Measurements from ENCODE around the gene SURF6.
"Not testable (repeated sequence)": the region's sequence is repeated elsewhere in the genome, so short reads cannot be mapped to it uniquely, and the experiment has no call there.

The SURF6 gene

DNA sequence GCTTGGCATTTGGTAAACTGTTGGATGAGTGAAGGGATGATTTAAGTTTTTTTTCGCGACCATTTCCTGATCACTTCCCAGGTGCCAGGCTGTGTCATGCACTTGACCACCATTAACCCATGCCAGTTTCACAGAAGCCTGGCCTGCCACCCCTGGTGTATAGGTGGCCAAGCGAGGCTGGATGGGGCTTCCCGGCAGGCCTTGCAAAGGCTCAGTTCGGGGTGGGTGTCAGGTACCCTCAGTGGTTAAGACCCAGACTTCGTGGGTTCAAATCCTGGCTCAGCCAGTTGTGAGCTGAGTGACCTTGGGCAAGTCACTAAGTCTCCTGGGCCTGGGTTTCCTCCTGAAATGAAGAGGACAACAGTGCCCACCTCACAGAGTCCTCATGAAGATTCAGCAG lies 9.6 kb upstream of the SURF6 start:
- DNase-seq (ENCODE audit: low read depth) = no peak
- peaks cover 58% of the 10 kb centered on the region for H3K36me3 ChIP-seq (ENCODE audit: control insufficient read depth, insufficient read depth, low read length, severe bottlenecking)
- no peak overlapping the region for H3K4me3 ChIP-seq (ENCODE audit: low read length)
- H3K27me3 ChIP-seq (replicated peaks; ENCODE audit: control insufficient read depth, insufficient read depth, low read length) = no peaks in the 10 kb centered on the region
- peak overlapping the region; percentile 99 for H3K9ac ChIP-seq (ENCODE audit: low read length)
- peaks cover 26% of the 10 kb centered on the region for H3K4me1 ChIP-seq (ENCODE audit: control insufficient read depth, insufficient read depth, low read length)
- H3K9me3 ChIP-seq (ENCODE audit: control insufficient read depth, low read length) = no peaks in the 10 kb centered on the region

GRCh38 chr9:133344979-133345378 lies 9.0 kb upstream of the SURF6 start:
- Histone ChIP-seq H3K36me3 (ENCODE audit: control insufficient read depth, insufficient read depth, low read length, severe bottlenecking) (peaks cover 58% of the 10 kb centered on the region), H3K9me3 (ENCODE audit: control insufficient read depth, low read length) (no peaks in the 10 kb centered on the region), H3K4me3 (ENCODE audit: low read length) (no peak overlapping the region), H3K4me1 (ENCODE audit: control insufficient read depth, insufficient read depth, low read length) (peaks cover 21% of the 10 kb centered on the region), H3K9ac (ENCODE audit: low read length) (no peak overlapping the region), H3K27me3 (replicated peaks; ENCODE audit: control insufficient read depth, insufficient read depth, low read length) (no peaks in the 10 kb centered on the region)
- no peak for DNase-seq (ENCODE audit: low read depth)

- Histone ChIP-seq H3K36me3 (ENCODE audit: control insufficient read depth, insufficient read depth, low read length, severe bottlenecking) (peaks cover 55% of the 10 kb centered on the region), H3K9me3 (ENCODE audit: control insufficient read depth, low read length) (no peaks in the 10 kb centered on the region), H3K9ac (ENCODE audit: low read length) (no peak overlapping the region), H3K4me1 (ENCODE audit: control insufficient read depth, insufficient read depth, low read length) (peaks cover 12% of the 10 kb centered on the region), H3K27me3 (replicated peaks; ENCODE audit: control insufficient read depth, insufficient read depth, low read length) (no peaks in the 10 kb centered on the region), H3K4me3 (ENCODE audit: low read length) (no peak overlapping the region)
- DNase-seq (ENCODE audit: low read depth) = no peak
These were observed 8.1 kb upstream of the SURF6 start for GRCh38 chr9:133344071-133344470.

- H3K9ac ChIP-seq (ENCODE audit: low read length) = no peak overlapping the region
- H3K4me1 ChIP-seq (ENCODE audit: control insufficient read depth, insufficient read depth, low read length) = peaks cover 10% of the 10 kb centered on the region
- no peak for DNase-seq (ENCODE audit: low read depth)
- no peaks in the 10 kb centered on the region for H3K27me3 ChIP-seq (replicated peaks; ENCODE audit: control insufficient read depth, insufficient read depth, low read length)
- H3K36me3 ChIP-seq (ENCODE audit: control insufficient read depth, insufficient read depth, low read length, severe bottlenecking) = peaks cover 58% of the 10 kb centered on the region
- no peak overlapping the region for H3K4me3 ChIP-seq (ENCODE audit: low read length)
- no peaks in the 10 kb centered on the region for H3K9me3 ChIP-seq (ENCODE audit: control insufficient read depth, low read length)
These were observed 6.6 kb upstream of the SURF6 start for GRCh38 chr9:133342570-133342969.

GRCh38 chr9:133342069-133342406 lies 6.0 kb upstream of the SURF6 start:
- no peak overlapping the region for H3K9ac ChIP-seq (ENCODE audit: low read length)
- no peak overlapping the region for H3K4me3 ChIP-seq (ENCODE audit: low read length)
- H3K4me1 ChIP-seq (ENCODE audit: control insufficient read depth, insufficient read depth, low read length) = peaks cover 10% of the 10 kb centered on the region
- DNase-seq (ENCODE audit: low read depth) = no peak
- H3K27me3 ChIP-seq (replicated peaks; ENCODE audit: control insufficient read depth, insufficient read depth, low read length) = no peaks in the 10 kb centered on the region
- H3K9me3 ChIP-seq (ENCODE audit: control insufficient read depth, low read length) = no peaks in the 10 kb centered on the region
- H3K36me3 ChIP-seq (ENCODE audit: control insufficient read depth, insufficient read depth, low read length, severe bottlenecking) = peaks cover 58% of the 10 kb centered on the region

DNA sequence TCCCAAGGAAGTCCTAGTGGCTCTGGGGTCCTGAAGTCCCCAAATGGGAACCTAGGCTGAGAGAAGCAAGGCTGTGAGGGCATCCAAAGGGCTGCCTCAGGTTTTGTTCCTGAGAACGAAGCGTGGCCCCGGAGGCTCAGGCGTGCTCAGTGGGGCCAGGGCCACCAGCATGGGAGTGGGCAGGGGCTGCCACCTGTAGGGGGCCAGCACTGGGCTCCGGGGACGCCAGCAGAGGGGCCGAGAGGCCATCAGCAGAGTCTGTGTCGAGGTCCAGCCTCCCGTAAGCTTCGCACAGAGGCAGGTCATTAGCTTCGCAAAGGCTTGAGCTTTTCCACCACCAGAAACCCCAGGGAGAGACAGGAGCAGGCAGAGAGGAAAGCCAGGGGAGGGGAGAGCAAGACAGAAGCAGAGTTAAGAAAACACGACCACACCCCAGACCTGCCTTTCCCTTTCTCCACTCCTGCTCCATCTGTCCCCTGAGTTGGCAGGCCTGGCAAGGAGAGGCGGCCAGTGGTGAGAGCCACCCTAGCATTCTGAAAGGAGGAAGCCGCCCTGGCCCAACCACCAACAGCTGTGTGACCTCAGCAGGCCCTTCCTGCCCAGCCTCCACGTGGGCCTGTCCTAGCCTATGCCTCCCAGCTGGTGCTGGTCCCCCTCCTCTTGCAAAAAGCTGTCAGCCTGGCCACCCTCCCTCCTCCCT lies 5.5 kb upstream of the SURF6 start:
- DNase-seq (ENCODE audit: low read depth) = no peak
- Histone ChIP-seq H3K4me3 (ENCODE audit: low read length) (no peak overlapping the region), H3K36me3 (ENCODE audit: control insufficient read depth, insufficient read depth, low read length, severe bottlenecking) (peaks cover 58% of the 10 kb centered on the region), H3K27me3 (replicated peaks; ENCODE audit: control insufficient read depth, insufficient read depth, low read length) (no peaks in the 10 kb centered on the region), H3K9me3 (ENCODE audit: control insufficient read depth, low read length) (no peaks in the 10 kb centered on the region), H3K9ac (ENCODE audit: low read length) (no peak overlapping the region), H3K4me1 (ENCODE audit: control insufficient read depth, insufficient read depth, low read length) (peaks cover 6% of the 10 kb centered on the region)

GRCh38 chr9:133340916-133341315 lies 4.9 kb upstream of the SURF6 start:
- Histone ChIP-seq H3K27me3 (replicated peaks; ENCODE audit: control insufficient read depth, insufficient read depth, low read length) (no peaks in the 10 kb centered on the region), H3K4me3 (ENCODE audit: low read length) (no peak overlapping the region), H3K9me3 (ENCODE audit: control insufficient read depth, low read length) (no peaks in the 10 kb centered on the region), H3K36me3 (ENCODE audit: control insufficient read depth, insufficient read depth, low read length, severe bottlenecking) (peaks cover 58% of the 10 kb centered on the region), H3K4me1 (ENCODE audit: control insufficient read depth, insufficient read depth, low read length) (peaks cover 4% of the 10 kb centered on the region), H3K9ac (ENCODE audit: low read length) (no peak overlapping the region)
- DNase-seq (ENCODE audit: low read depth) = no peak

- Histone ChIP-seq H3K9ac (ENCODE audit: low read length) (no peak overlapping the region), H3K27me3 (replicated peaks; ENCODE audit: control insufficient read depth, insufficient read depth, low read length) (no peaks in the 10 kb centered on the region), H3K4me1 (ENCODE audit: control insufficient read depth, insufficient read depth, low read length) (peaks cover 4% of the 10 kb centered on the region), H3K36me3 (ENCODE audit: control insufficient read depth, insufficient read depth, low read length, severe bottlenecking) (peaks cover 58% of the 10 kb centered on the region), H3K4me3 (ENCODE audit: low read length) (no peak overlapping the region), H3K9me3 (ENCODE audit: control insufficient read depth, low read length) (no peaks in the 10 kb centered on the region)
- no peak for DNase-seq (ENCODE audit: low read depth)
These were observed 4.3 kb upstream of the SURF6 start for GRCh38 chr9:133340256-133340655.

- peaks cover 7% of the 10 kb centered on the region for H3K4me1 ChIP-seq (ENCODE audit: control insufficient read depth, insufficient read depth, low read length)
- no peaks in the 10 kb centered on the region for H3K9me3 ChIP-seq (ENCODE audit: control insufficient read depth, low read length)
- no peak overlapping the region for H3K4me3 ChIP-seq (ENCODE audit: low read length)
- H3K27me3 ChIP-seq (replicated peaks; ENCODE audit: control insufficient read depth, insufficient read depth, low read length) = no peaks in the 10 kb centered on the region
- no peak overlapping the region for H3K9ac ChIP-seq (ENCODE audit: low read length)
- H3K36me3 ChIP-seq (ENCODE audit: control insufficient read depth, insufficient read depth, low read length, severe bottlenecking) = peaks cover 55% of the 10 kb centered on the region
- DNase-seq (ENCODE audit: low read depth) = no peak
These were observed 3.7 kb upstream of the SURF6 start for GRCh38 chr9:133339641-133340040.

DNA sequence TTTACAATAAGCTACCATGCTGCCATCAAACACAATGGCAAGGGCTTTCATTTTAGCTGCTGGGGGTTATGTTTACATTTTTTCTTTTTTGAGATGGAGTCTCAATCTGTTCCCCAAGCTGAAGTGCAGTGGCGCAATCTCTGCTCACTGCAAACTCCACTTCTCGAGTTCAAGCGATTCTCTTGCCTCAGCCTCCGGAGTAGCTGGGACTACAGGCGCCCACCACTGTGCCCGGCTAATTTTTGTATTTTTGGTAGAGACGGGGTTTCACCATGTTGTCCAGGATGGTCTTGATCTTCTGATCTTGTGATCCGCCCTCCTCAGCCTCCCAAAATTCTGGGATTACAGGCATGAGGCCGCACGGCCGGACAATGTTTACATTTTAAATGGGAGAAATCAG lies 1.1 kb downstream of the SURF6 start:
- not testable (repeated sequence) for H3K27me3 ChIP-seq (replicated peaks; ENCODE audit: control insufficient read depth, insufficient read depth, low read length); DNase-seq (ENCODE audit: low read depth); H3K9me3 ChIP-seq (ENCODE audit: control insufficient read depth, low read length)
- Histone ChIP-seq H3K4me3 (ENCODE audit: low read length) (peak overlapping the region; percentile 95), H3K9ac (ENCODE audit: low read length) (peak overlapping the region; percentile 95), H3K36me3 (ENCODE audit: control insufficient read depth, insufficient read depth, low read length, severe bottlenecking) (peaks cover 53% of the 10 kb centered on the region), H3K4me1 (ENCODE audit: control insufficient read depth, insufficient read depth, low read length) (peaks cover 10% of the 10 kb centered on the region)

- no peak overlapping the region for H3K4me3 ChIP-seq (ENCODE audit: low read length)
- H3K27me3 ChIP-seq (replicated peaks; ENCODE audit: control insufficient read depth, insufficient read depth, low read length) = no peaks in the 10 kb centered on the region
- H3K9me3 ChIP-seq (ENCODE audit: control insufficient read depth, low read length) = no peaks in the 10 kb centered on the region
- H3K4me1 ChIP-seq (ENCODE audit: control insufficient read depth, insufficient read depth, low read length) = peaks cover 10% of the 10 kb centered on the region
- DNase-seq (ENCODE audit: low read depth) = no peak
- no peak overlapping the region for H3K9ac ChIP-seq (ENCODE audit: low read length)
- H3K36me3 ChIP-seq (ENCODE audit: control insufficient read depth, insufficient read depth, low read length, severe bottlenecking) = peaks cover 49% of the 10 kb centered on the region
These were observed 1.8 kb downstream of the SURF6 start for GRCh38 chr9:133334161-133334560.

DNA sequence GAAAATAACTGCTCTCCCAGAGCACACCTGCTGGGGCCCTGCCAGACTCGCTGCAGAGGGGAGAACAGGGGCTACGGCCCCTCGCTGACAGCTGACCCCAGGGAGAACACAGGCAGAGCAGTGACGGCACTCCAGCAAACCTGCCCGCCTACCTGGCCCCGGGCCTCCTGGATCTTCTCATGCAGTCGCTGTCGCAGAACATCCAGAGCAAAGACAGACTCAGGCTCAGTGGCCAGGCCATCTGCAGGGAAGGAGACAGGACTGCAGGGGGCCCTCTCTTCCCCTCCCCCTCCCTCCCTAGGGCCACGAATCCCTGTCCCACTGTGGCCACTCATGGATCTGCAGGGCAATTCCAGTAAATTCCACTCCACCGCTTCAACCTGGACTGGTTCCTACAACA lies 2.4 kb downstream of the SURF6 start:
- no peak for DNase-seq (ENCODE audit: low read depth)
- H3K36me3 ChIP-seq (ENCODE audit: control insufficient read depth, insufficient read depth, low read length, severe bottlenecking) = peaks cover 45% of the 10 kb centered on the region
- no peaks in the 10 kb centered on the region for H3K27me3 ChIP-seq (replicated peaks; ENCODE audit: control insufficient read depth, insufficient read depth, low read length)
- H3K4me1 ChIP-seq (ENCODE audit: control insufficient read depth, insufficient read depth, low read length) = peaks cover 10% of the 10 kb centered on the region
- H3K9ac ChIP-seq (ENCODE audit: low read length) = no peak overlapping the region
- H3K9me3 ChIP-seq (ENCODE audit: control insufficient read depth, low read length) = no peaks in the 10 kb centered on the region
- H3K4me3 ChIP-seq (ENCODE audit: low read length) = no peak overlapping the region
